Germinal center (tissue), 1 donor: ENCODE measurements around the gene PRKN.
"Not testable (repeated sequence)": the region's sequence is repeated elsewhere in the genome, so short reads cannot be mapped to it uniquely, and the experiment has no call there.

Experiments
- DNase-seq: peaks from one replicate; pipeline ENCODE4 v3.0.0; 2012; ENCODE audit warnings: mixed read lengths, low spot score

Gene PRKN

GRCh38 chr6:161542346-161542980, 1185.1 kb downstream of the PRKN start:
- no peak for DNase-seq

- no peak for DNase-seq
These were observed 1187.0 kb downstream of the PRKN start for GRCh38 chr6:161540532-161540931.

- DNase-seq, result no peak
These were observed 1191.3 kb downstream of the PRKN start for GRCh38 chr6:161536224-161536630.

GRCh38 chr6:161534264-161534873, 1193.2 kb downstream of the PRKN start:
- no peak for DNase-seq

GRCh38 chr6:161533266-161533665, 1194.3 kb downstream of the PRKN start:
- DNase-seq, result no peak

GRCh38 chr6:161532536-161532935, 1195.0 kb downstream of the PRKN start:
- DNase-seq, result no peak

- DNase-seq, result no peak
These were observed 1200.8 kb downstream of the PRKN start for GRCh38 chr6:161526794-161527193.

- DNase-seq, result no peak
These were observed 1204.2 kb downstream of the PRKN start for GRCh38 chr6:161523362-161523761.

- DNase-seq, result no peak
These were observed 1205.3 kb downstream of the PRKN start for GRCh38 chr6:161522276-161522675.

- DNase-seq, result no peak
These were observed 1216.0 kb downstream of the PRKN start for GRCh38 chr6:161511447-161512095.

GRCh38 chr6:161508341-161508740, 1219.2 kb downstream of the PRKN start:
- DNase-seq, result no peak

GRCh38 chr6:161507375-161507774, 1220.2 kb downstream of the PRKN start:
- no peak for DNase-seq

GRCh38 chr6:161503570-161503969, 1224.0 kb downstream of the PRKN start:
- no peak for DNase-seq

GRCh38 chr6:161498881-161499280, 1228.7 kb downstream of the PRKN start:
- DNase-seq, result no peak

- no peak for DNase-seq
These were observed 1229.2 kb downstream of the PRKN start for GRCh38 chr6:161498359-161498758.

- DNase-seq, result no peak
These were observed 1230.6 kb downstream of the PRKN start for GRCh38 chr6:161496941-161497340.

- DNase-seq, result not testable (repeated sequence)
These were observed 1231.3 kb downstream of the PRKN start for GRCh38 chr6:161496271-161496670.

- no peak for DNase-seq
These were observed 1233.0 kb downstream of the PRKN start for GRCh38 chr6:161494566-161494965.

- DNase-seq, result no peak
These were observed 1233.9 kb downstream of the PRKN start for GRCh38 chr6:161493576-161494118.

GRCh38 chr6:161489626-161490306, 1237.8 kb downstream of the PRKN start:
- no peak for DNase-seq

GRCh38 chr6:161487694-161488093, 1239.9 kb downstream of the PRKN start:
- no peak for DNase-seq

- DNase-seq, result no peak
These were observed 1240.4 kb downstream of the PRKN start for GRCh38 chr6:161487217-161487531.
